Effector memory CD8-positive, alpha-beta T cell (primary cell): ENCODE measurements around the gene FCSK.

Source experiments
- ATAC-seq: fragments of 150-1000 bp; cut with Tn5 transposase; replicated peaks from 2 replicates; pipeline ENCODE4 v1.10.0; 2021; ENCODE audit warnings: mild to moderate bottlenecking, moderate library complexity
- DNase-seq, 3 experiments: peaks; one replicate each; pipeline ENCODE4 v3.0.0; 2021
- H3K27ac Mint-ChIP-seq, 2 donors: one replicate each; pipeline ENCODE4 v1.8.0; 2022; ENCODE audit warnings: mild to moderate bottlenecking in 2 of 2, mixed read lengths in 2 of 2, moderate library complexity in 2 of 2
- H3K27me3 Mint-ChIP-seq, 2 donors: one replicate each; pipeline ENCODE4 v1.8.0; 2022; ENCODE audit warnings: mixed read lengths in 2 of 2
- H3K36me3 Mint-ChIP-seq: one replicate; pipeline ENCODE4 v1.8.0; 2022; ENCODE audit warnings: mild to moderate bottlenecking, moderate library complexity, mixed read lengths; ENCODE audit not compliant: insufficient read depth
- H3K4me1 Mint-ChIP-seq, 2 donors: one replicate each; pipeline ENCODE4 v1.8.0; 2022; ENCODE audit warnings: low read depth in 2 of 2, mixed read lengths in 2 of 2
- H3K4me3 Mint-ChIP-seq, 2 donors: one replicate each; pipeline ENCODE4 v1.8.0; 2022; ENCODE audit warnings: mild to moderate bottlenecking in 2 of 2, mixed read lengths in 2 of 2, moderate library complexity in 2 of 2
- H3K9me3 Mint-ChIP-seq, 2 donors: one replicate each; pipeline ENCODE4 v1.8.0; 2022; ENCODE audit warnings: mixed read lengths in 2 of 2

FCSK gene

GRCh38 chr16:70421473-70422311, 32.7 kb upstream of the FCSK start:
- peaks cover 23 to 39% of the 10 kb centered on the region in 2 donors for H3K4me1 Mint-ChIP-seq
- H3K9me3 Mint-ChIP-seq: no peaks in the 10 kb centered on the region
- H3K4me3 Mint-ChIP-seq: no peak overlapping the region
- H3K27me3 Mint-ChIP-seq: no peaks in the 10 kb centered on the region
- no peaks in the 10 kb centered on the region for H3K36me3 Mint-ChIP-seq
- H3K27ac Mint-ChIP-seq: peak overlapping the region in 1 of 2 donors; percentile 57
- DNase-seq: no peak
- no peak for ATAC-seq

DNA sequence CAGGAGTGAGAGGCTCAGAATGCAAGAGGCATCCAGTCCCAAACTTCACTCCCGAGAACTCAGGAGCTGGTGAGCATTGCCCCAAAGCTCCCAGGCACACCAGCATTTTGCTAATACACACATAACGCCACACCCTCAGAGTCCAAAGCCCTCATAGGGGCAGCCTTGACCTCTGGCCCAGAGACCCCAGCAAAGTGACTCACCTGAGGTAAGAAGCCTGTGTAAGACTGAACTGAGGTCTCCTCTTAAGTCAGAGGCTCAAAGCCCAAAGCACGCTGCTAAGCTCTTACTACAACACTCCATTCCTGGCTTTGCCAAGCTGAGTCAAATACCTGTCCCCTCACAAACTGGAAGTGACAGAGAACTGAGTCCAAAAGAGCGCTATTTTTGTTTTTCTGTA, 31.9 kb upstream of the FCSK start:
- H3K27ac Mint-ChIP-seq: peak overlapping the region in 1 of 2 donors; percentile 57
- peaks cover 22 to 43% of the 10 kb centered on the region in 2 donors for H3K4me1 Mint-ChIP-seq
- ATAC-seq (no peak), DNase-seq (no peak)
- H3K9me3 Mint-ChIP-seq: no peaks in the 10 kb centered on the region
- H3K36me3 Mint-ChIP-seq: no peaks in the 10 kb centered on the region
- H3K27me3 Mint-ChIP-seq: no peaks in the 10 kb centered on the region
- H3K4me3 Mint-ChIP-seq: no peak overlapping the region

GRCh38 chr16:70427786-70428177, 26.6 kb upstream of the FCSK start:
- H3K9me3 Mint-ChIP-seq: no peaks in the 10 kb centered on the region
- peak overlapping the region in 1 of 2 donors; percentile 84 for H3K27ac Mint-ChIP-seq
- peaks cover 28 to 33% of the 10 kb centered on the region in 2 donors for H3K4me1 Mint-ChIP-seq
- H3K36me3 Mint-ChIP-seq: no peaks in the 10 kb centered on the region
- ATAC-seq (no peak), DNase-seq (no peak)
- H3K4me3 Mint-ChIP-seq: peak overlapping the region in 1 of 2 donors; percentile 15
- H3K27me3 Mint-ChIP-seq: no peaks in the 10 kb centered on the region

- no peaks in the 10 kb centered on the region for H3K36me3 Mint-ChIP-seq
- peaks cover 31% of the 10 kb centered on the region in 2 donors for H3K4me1 Mint-ChIP-seq
- DNase-seq (no peak), ATAC-seq (peak; percentile 16)
- H3K4me3 Mint-ChIP-seq: peak overlapping the region; percentile 34 to 53
- peak overlapping the region; percentile 32 to 84 for H3K27ac Mint-ChIP-seq
- H3K27me3 Mint-ChIP-seq: no peaks in the 10 kb centered on the region
- no peaks in the 10 kb centered on the region for H3K9me3 Mint-ChIP-seq
Measured at GRCh38 chr16:70428178-70428998, 26.0 kb upstream of the FCSK start.

DNA sequence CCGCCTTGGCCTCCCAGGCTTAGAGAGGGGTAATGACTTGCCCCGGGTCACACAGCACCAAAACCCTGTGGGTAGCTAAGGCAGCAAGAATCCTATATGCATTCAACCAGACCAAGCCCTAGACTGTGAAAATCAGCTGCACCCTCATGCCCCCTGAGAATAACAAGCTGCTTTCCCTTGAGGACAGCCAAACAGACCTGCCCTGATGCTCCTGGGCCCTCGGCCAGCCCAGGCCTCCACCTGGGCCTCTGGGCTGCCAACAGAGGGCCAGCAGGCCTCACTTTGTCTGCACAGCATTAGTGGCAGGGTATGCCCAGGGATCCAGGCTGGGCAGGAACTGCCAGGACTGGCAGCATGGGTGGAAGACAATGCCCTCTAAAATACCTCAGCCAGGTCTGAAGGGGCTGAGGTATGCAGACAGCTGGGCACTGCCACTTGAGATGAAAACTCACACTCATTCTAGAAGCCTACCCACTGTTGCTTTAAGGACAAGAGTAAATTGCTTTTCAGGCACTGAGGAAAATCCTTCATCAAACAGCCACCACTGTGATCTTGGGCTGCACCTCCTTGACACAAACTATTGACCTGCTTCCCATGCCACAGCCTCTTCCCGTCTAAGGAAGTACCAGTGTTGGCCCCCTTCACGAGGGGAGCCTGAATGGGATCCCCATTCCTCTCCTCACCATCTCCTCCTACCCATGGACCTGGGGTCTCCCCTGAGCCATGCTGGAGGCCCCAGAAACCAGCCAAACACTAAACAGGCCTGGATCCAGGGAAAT, 24.3 kb upstream of the FCSK start:
- no peaks in the 10 kb centered on the region for H3K27me3 Mint-ChIP-seq
- H3K4me3 Mint-ChIP-seq: peak overlapping the region; percentile 38 to 50
- H3K4me1 Mint-ChIP-seq: peaks cover 34 to 36% of the 10 kb centered on the region in 2 donors
- ATAC-seq (no peak), DNase-seq (no peak)
- no peaks in the 10 kb centered on the region for H3K9me3 Mint-ChIP-seq
- no peaks in the 10 kb centered on the region for H3K36me3 Mint-ChIP-seq
- peak overlapping the region; percentile 77 to 79 for H3K27ac Mint-ChIP-seq

DNA sequence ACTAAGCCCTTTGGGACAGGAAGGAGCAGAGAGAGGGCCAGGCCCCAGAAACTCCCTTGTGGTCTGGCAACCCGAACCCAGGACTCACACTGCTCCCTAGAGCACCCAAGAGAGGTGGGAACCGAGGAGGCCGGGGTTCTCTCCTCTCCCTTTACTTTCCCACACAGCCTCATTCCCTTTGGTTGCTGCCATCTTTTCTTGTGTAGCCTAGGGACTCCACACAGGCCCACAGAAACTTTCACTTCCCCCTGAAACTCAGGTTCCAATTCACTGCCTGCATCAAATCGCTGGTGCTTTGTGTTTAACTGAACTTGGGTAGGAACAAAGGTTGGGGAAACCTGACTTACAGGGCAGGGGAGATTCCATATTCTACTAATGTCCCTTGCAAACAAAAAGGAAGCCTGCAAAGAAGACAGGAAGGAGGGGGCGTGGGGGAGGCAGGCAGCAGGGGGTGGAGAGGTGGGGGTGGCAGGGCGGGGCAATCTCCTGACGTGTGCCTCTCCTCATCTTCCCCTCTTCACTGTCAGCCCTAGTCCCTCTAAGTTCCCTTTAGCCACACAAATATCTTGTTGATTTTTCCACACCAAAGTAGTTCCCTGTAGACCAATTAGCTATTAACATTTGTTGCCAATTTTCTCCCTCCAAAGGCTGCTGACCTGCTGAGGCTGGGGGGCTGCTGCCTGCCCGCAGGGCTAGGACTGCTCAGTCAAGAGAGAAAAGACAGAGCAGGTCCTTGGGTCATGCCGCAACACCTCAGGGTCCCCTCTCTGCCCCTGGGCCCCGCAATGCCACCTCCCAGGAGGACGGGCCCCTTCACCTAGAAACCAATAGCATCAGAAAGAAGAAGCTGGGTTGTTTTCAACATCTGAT, 23.5 kb upstream of the FCSK start:
- Mint-ChIP-seq H3K27me3 (no peaks in the 10 kb centered on the region), H3K4me3 (peak overlapping the region; percentile 38 to 50), H3K9me3 (no peaks in the 10 kb centered on the region), H3K4me1 (peaks cover 32 to 36% of the 10 kb centered on the region in 2 donors), H3K36me3 (no peaks in the 10 kb centered on the region), H3K27ac (peak overlapping the region; percentile 77 to 79)
- ATAC-seq (peak; percentile 82), DNase-seq (peak; percentile 22 to 33 (median 27))

- no peak overlapping the region for H3K4me3 Mint-ChIP-seq
- peaks cover 41 to 42% of the 10 kb centered on the region in 2 donors for H3K4me1 Mint-ChIP-seq
- peak overlapping the region in 1 of 2 donors; percentile 33 for H3K27ac Mint-ChIP-seq
- ATAC-seq (no peak), DNase-seq (no peak)
- H3K9me3 Mint-ChIP-seq: no peaks in the 10 kb centered on the region
- H3K27me3 Mint-ChIP-seq: no peaks in the 10 kb centered on the region
- no peaks in the 10 kb centered on the region for H3K36me3 Mint-ChIP-seq
Measured at GRCh38 chr16:70432356-70432722, 22.1 kb upstream of the FCSK start.

GRCh38 chr16:70432723-70433457, 21.5 kb upstream of the FCSK start:
- Mint-ChIP-seq H3K27ac (peak overlapping the region; percentile 11 to 33), H3K27me3 (no peaks in the 10 kb centered on the region), H3K4me1 (peaks cover 43% of the 10 kb centered on the region in 2 donors), H3K36me3 (no peaks in the 10 kb centered on the region), H3K9me3 (no peaks in the 10 kb centered on the region), H3K4me3 (no peak overlapping the region)
- DNase-seq: no peak
- no peak for ATAC-seq

GRCh38 chr16:70433458-70434103, 20.8 kb upstream of the FCSK start:
- peak overlapping the region in 1 of 2 donors; percentile 46 for H3K27ac Mint-ChIP-seq
- H3K4me3 Mint-ChIP-seq: no peak overlapping the region
- peaks cover 43 to 45% of the 10 kb centered on the region in 2 donors for H3K4me1 Mint-ChIP-seq
- H3K9me3 Mint-ChIP-seq: no peaks in the 10 kb centered on the region
- no peaks in the 10 kb centered on the region for H3K36me3 Mint-ChIP-seq
- ATAC-seq: no peak
- no peaks in the 10 kb centered on the region for H3K27me3 Mint-ChIP-seq
- DNase-seq: no peak

DNA sequence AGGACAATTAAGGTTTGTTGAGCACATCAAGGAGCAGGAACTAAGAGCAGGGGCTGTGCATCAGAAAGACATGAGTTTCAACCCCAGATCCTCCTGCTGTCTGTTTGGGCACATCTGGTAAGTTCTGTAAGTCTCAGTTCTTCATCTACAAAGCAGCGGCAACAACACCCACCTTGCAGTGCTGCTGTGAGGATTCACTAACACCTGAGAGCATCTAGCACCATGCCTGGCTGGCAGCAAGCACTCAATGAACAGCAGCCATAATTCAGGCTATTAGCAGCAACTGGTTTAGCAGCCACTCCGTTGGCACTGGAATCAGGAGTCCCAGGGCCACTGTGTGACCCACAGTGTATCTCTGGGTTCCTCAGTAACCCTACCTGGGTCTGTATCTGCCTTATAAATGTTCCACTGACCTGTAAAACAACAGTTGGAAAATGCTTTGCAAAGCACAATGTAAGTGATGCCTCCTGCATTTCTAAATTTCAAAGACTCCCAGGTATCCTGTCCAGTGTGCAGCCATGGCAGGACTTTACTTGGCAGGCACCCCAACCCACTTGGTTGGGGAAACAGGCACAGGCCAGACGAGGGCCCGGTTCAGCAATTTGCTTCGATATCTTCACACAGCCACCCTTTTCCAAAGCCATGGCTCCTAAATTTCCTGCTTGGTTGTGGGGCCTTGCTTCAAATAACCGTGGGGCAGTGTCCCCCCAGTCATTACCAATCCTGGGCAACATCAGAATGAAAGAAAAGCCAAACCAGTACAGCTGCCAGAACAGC, 19.7 kb upstream of the FCSK start:
- Mint-ChIP-seq H3K27me3 (no peaks in the 10 kb centered on the region), H3K9me3 (no peaks in the 10 kb centered on the region), H3K4me1 (peaks cover 42 to 43% of the 10 kb centered on the region in 2 donors), H3K4me3 (no peak overlapping the region), H3K27ac (peak overlapping the region in 1 of 2 donors; percentile 46), H3K36me3 (no peaks in the 10 kb centered on the region)
- DNase-seq: no peak
- ATAC-seq: no peak

GRCh38 chr16:70437017-70437581, 17.3 kb upstream of the FCSK start:
- H3K27ac Mint-ChIP-seq: peak overlapping the region; percentile 60 to 94
- H3K27me3 Mint-ChIP-seq: no peaks in the 10 kb centered on the region
- peak overlapping the region; percentile 96 to 97 for H3K4me3 Mint-ChIP-seq
- no peak for ATAC-seq
- no peaks in the 10 kb centered on the region for H3K36me3 Mint-ChIP-seq
- peaks cover 32% of the 10 kb centered on the region in 2 donors for H3K4me1 Mint-ChIP-seq
- no peaks in the 10 kb centered on the region for H3K9me3 Mint-ChIP-seq
- no peak for DNase-seq
